ENCODE results near the gene VWA7. TPM values are rescaled to one million over a fixed set of nuclear protein-coding genes. Genes with fewer than 3 reads are reported as not detected.

The VWA7 gene
- total RNA-seq, 1 experiment from 2014 or later, result 3.2 TPM

Other genes with a start within 250 kb of the VWA7 start
- not detected in 2 replicates for gene MCCD1, start 248.4 kb downstream of the VWA7 start, total RNA-seq (2014; rRNA removed; shearing (Covaris generic))
- 317 and 405 TPM in 2 replicates for gene DDX39B, start 235.3 kb downstream of the VWA7 start, total RNA-seq (2014; rRNA removed; shearing (Covaris generic))
- gene ATP6V1G2, start 230.7 kb downstream of the VWA7 start, total RNA-seq (2014; rRNA removed; shearing (Covaris generic)), result 1.4 and 2.3 TPM in 2 replicates
- gene NFKBIL1, start 229.7 kb downstream of the VWA7 start, total RNA-seq (2014; rRNA removed; shearing (Covaris generic)), result 21.1 and 22.0 TPM in 2 replicates
- not detected in 2 replicates for gene LTA, start 205.0 kb downstream of the VWA7 start, total RNA-seq (2014; rRNA removed; shearing (Covaris generic))
- not detected in 2 replicates for gene TNF, start 201.8 kb downstream of the VWA7 start, total RNA-seq (2014; rRNA removed; shearing (Covaris generic))
- gene LTB, start 194.9 kb downstream of the VWA7 start, total RNA-seq (2014; rRNA removed; shearing (Covaris generic)), result not detected in 2 replicates
- gene LST1, start 191.1 kb downstream of the VWA7 start, total RNA-seq (2014; rRNA removed; shearing (Covaris generic)), result not detected in 2 replicates
- not detected in 2 replicates for gene NCR3, start 184.3 kb downstream of the VWA7 start, total RNA-seq (2014; rRNA removed; shearing (Covaris generic))
- not detected in 2 replicates for gene AIF1, start 162.1 kb downstream of the VWA7 start, total RNA-seq (2014; rRNA removed; shearing (Covaris generic))
- 46.7 and 55.9 TPM in 2 replicates for gene PRRC2A, start 156.6 kb downstream of the VWA7 start, total RNA-seq (2014; rRNA removed; shearing (Covaris generic))
- gene BAG6, start 124.7 kb downstream of the VWA7 start, total RNA-seq (2014; rRNA removed; shearing (Covaris generic)), result 176 and 186 TPM in 2 replicates
- 2.0 and 4.2 TPM in 2 replicates for gene APOM, start 121.4 kb downstream of the VWA7 start, total RNA-seq (2014; rRNA removed; shearing (Covaris generic))
- gene C6orf47, start 116.5 kb downstream of the VWA7 start, total RNA-seq (2014; rRNA removed; shearing (Covaris generic)), result 15.9 and 22.0 TPM in 2 replicates
- 9.5 and 13.2 TPM in 2 replicates for gene GPANK1, start 112.3 kb downstream of the VWA7 start, total RNA-seq (2014; rRNA removed; shearing (Covaris generic))
- 263 and 282 TPM in 2 replicates for gene CSNK2B, start 111.2 kb downstream of the VWA7 start, total RNA-seq (2014; rRNA removed; shearing (Covaris generic))
- 1.2 and 2.0 TPM in 2 replicates for gene LY6G5B, start 107.4 kb downstream of the VWA7 start, total RNA-seq (2014; rRNA removed; shearing (Covaris generic))
- not detected in 2 replicates for gene LY6G5C, start 96.3 kb downstream of the VWA7 start, total RNA-seq (2014; rRNA removed; shearing (Covaris generic))
- 38.5 and 40.9 TPM in 2 replicates for gene ABHD16A, start 74.0 kb downstream of the VWA7 start, total RNA-seq (2014; rRNA removed; shearing (Covaris generic))
- gene LY6G6F, start 70.5 kb downstream of the VWA7 start, total RNA-seq (2014; rRNA removed; shearing (Covaris generic)), result not detected in 2 replicates
- not detected in 2 replicates for gene LY6G6D, start 62.0 kb downstream of the VWA7 start, total RNA-seq (2014; rRNA removed; shearing (Covaris generic))
- gene LY6G6C, start 55.6 kb downstream of the VWA7 start, total RNA-seq (2014; rRNA removed; shearing (Covaris generic)), result not detected in 2 replicates
- gene MPIG6B, start 54.0 kb downstream of the VWA7 start, total RNA-seq (2014; rRNA removed; shearing (Covaris generic)), result not detected in 2 replicates
- 134 and 166 TPM in 2 replicates for gene DDAH2, start 48.0 kb downstream of the VWA7 start, total RNA-seq (2014; rRNA removed; shearing (Covaris generic))
- gene CLIC1, start 40.8 kb downstream of the VWA7 start, total RNA-seq (2014; rRNA removed; shearing (Covaris generic)), result 927 and 1,153 TPM in 2 replicates
- 3.2 and 6.1 TPM in 2 replicates for gene MSH5, start 37.3 kb downstream of the VWA7 start, total RNA-seq (2014; rRNA removed; shearing (Covaris generic))
- gene SAPCD1, start 14.7 kb downstream of the VWA7 start, total RNA-seq (2014; rRNA removed; shearing (Covaris generic)), result 1.1 and 3.0 TPM in 2 replicates
- gene VARS1, start 18.4 kb upstream of the VWA7 start, total RNA-seq (2014; rRNA removed; shearing (Covaris generic)), result 56.0 and 58.8 TPM in 2 replicates
- 80.4 and 88.0 TPM in 2 replicates for gene LSM2, start 29.6 kb upstream of the VWA7 start, total RNA-seq (2014; rRNA removed; shearing (Covaris generic))
- 1.4 and 3.0 TPM in 2 replicates for gene HSPA1L, start 38.0 kb upstream of the VWA7 start, total RNA-seq (2014; rRNA removed; shearing (Covaris generic))
- gene HSPA1A, start 38.2 kb upstream of the VWA7 start, total RNA-seq (2014; rRNA removed; shearing (Covaris generic)), result 1.2 and 4.1 TPM in 2 replicates
- 312 and 358 TPM in 2 replicates for gene HSPA1B, start 50.4 kb upstream of the VWA7 start, total RNA-seq (2014; rRNA removed; shearing (Covaris generic))
- gene NEU1, start 85.5 kb upstream of the VWA7 start, total RNA-seq (2014; rRNA removed; shearing (Covaris generic)), result 101 and 107 TPM in 2 replicates
- gene SLC44A4, start 101.7 kb upstream of the VWA7 start, total RNA-seq (2014; rRNA removed; shearing (Covaris generic)), result not detected in 2 replicates
- 75.5 and 85.7 TPM in 2 replicates for gene EHMT2, start 120.4 kb upstream of the VWA7 start, total RNA-seq (2014; rRNA removed; shearing (Covaris generic))
- gene ZBTB12, start 124.8 kb upstream of the VWA7 start, total RNA-seq (2014; rRNA removed; shearing (Covaris generic)), result 1.3 and 4.1 TPM in 2 replicates
- 0.69 TPM in 1 of 2 replicates, not detected in the other for gene C2, start 150.4 kb upstream of the VWA7 start, total RNA-seq (2014; rRNA removed; shearing (Covaris generic))
- gene CFB, start 168.8 kb upstream of the VWA7 start, total RNA-seq (2014; rRNA removed; shearing (Covaris generic)), result 3.7 and 4.0 TPM in 2 replicates
- gene NELFE, start 181.6 kb upstream of the VWA7 start, total RNA-seq (2014; rRNA removed; shearing (Covaris generic)), result 92.1 and 117 TPM in 2 replicates
- gene SKIC2, start 181.8 kb upstream of the VWA7 start, total RNA-seq (2014; rRNA removed; shearing (Covaris generic)), result 26.0 and 29.9 TPM in 2 replicates
- 16.4 and 17.9 TPM in 2 replicates for gene DXO, start 194.8 kb upstream of the VWA7 start, total RNA-seq (2014; rRNA removed; shearing (Covaris generic))
- gene C4A, start 204.7 kb upstream of the VWA7 start, total RNA-seq (2014; rRNA removed; shearing (Covaris generic)), result 1.2 and 1.6 TPM in 2 replicates
- 0.62 and 2.5 TPM in 2 replicates for gene C4B, start 237.5 kb upstream of the VWA7 start, total RNA-seq (2014; rRNA removed; shearing (Covaris generic))